ENCODE results near the gene DOK6. TPM values are rescaled to one million over a fixed set of nuclear protein-coding genes. Genes with fewer than 3 reads are reported as not detected.

Gene DOK6
- total and polyA plus RNA-seq, 2 donors (not counting 3 experiments of a cell fraction or from before 2014, with no cell fraction given): under 0.01 TPM; not detected in 1

GRCh38 chr18:69763002-69763401, 362.3 kb downstream of the DOK6 start:
- intact Hi-C loops (cut with micrococcal nuclease) (no loop called here), dilution Hi-C loops (cut with MboI; ENCODE audit: extremely low pct_ligation_motif_present, low sequenced_read_pairs) (no loop called here)
- H3K9ac ChIP-seq (replicated peaks; ENCODE audit: extremely low read depth, insufficient read depth, low read length): no peak overlapping the region
- H3K4me1 ChIP-seq (ENCODE audit: control insufficient read depth, extremely low read depth, insufficient read depth, low read length): no peaks in the 10 kb centered on the region
- DNase-seq (ENCODE audit: low read depth, low spot score): no peak
- no peak overlapping the region for H3K27ac ChIP-seq (ENCODE audit: insufficient read depth, low read depth, low read length)
- no peak overlapping the region for H3K4me2 ChIP-seq (ENCODE audit: insufficient read depth, low read length)
- ChIA-PET CTCF (no interaction called here), POLR2A (no interaction called here)
- TF ChIP-seq CTCF (IDR thresholded peaks at IDR 0.05; ENCODE audit: extremely low read depth in 1 of 2, insufficient read depth in 1 of 2, low read depth in 1 of 2, low read length in 2 of 2): no peak
- TF ChIP-seq MYC (IDR thresholded peaks at IDR 0.05; ENCODE audit: low read depth, low read length): no peak
- no peak for TF ChIP-seq GATA2 (IDR thresholded peaks at IDR 0.05; ENCODE audit: insufficient read depth, insufficient read length, low read depth, low read length)
- no peak for TF ChIP-seq POLR2AphosphoS5 (IDR thresholded peaks at IDR 0.05; ENCODE audit: insufficient read depth, low read depth, low read length)
- no peak for TF ChIP-seq JUN (IDR thresholded peaks at IDR 0.05; ENCODE audit: borderline replicate concordance, insufficient read depth, insufficient read length, low read depth)
- no peak for TF ChIP-seq EZH2 (IDR thresholded peaks at IDR 0.05; ENCODE audit: borderline replicate concordance, low read depth, low read length, severe bottlenecking)
- no peak for TF ChIP-seq POLR2A (IDR thresholded peaks at IDR 0.05; ENCODE audit: low read depth, low read length)
- TF ChIP-seq FOS (IDR thresholded peaks at IDR 0.05; ENCODE audit: borderline replicate concordance, insufficient read depth, low read length): no peak
- no peak for TF ChIP-seq MAX (IDR thresholded peaks at IDR 0.05; ENCODE audit: insufficient read depth, insufficient read length)
- no peaks in the 10 kb centered on the region for H3K36me3 ChIP-seq (ENCODE audit: control insufficient read depth in 2 of 2, extremely low read depth in 1 of 2, insufficient read depth in 2 of 2, low read length in 2 of 2)
- no TSS peak for BruUV-seq (replicated peaks)
- H3K9me3 ChIP-seq (replicated peaks; ENCODE audit: control insufficient read depth, insufficient read depth, low read length): no peaks in the 10 kb centered on the region
- H3K4me3 ChIP-seq (replicated peaks in 1 of 3; ENCODE audit: insufficient read depth in 1 of 3, low read depth in 1 of 3, low read length in 3 of 3): no peak overlapping the region
- no peaks in the 10 kb centered on the region for H3K79me2 ChIP-seq (ENCODE audit: control insufficient read depth, insufficient read depth, low read length)
- H4K20me1 ChIP-seq (replicated peaks; ENCODE audit: control insufficient read depth, extremely low read depth, insufficient read depth, low read length): no peaks in the 10 kb centered on the region
- no peaks in the 10 kb centered on the region for H3K9me1 ChIP-seq (replicated peaks; ENCODE audit: control insufficient read depth, extremely low read depth, insufficient read depth, low read length)
- FAIRE-seq: no peak
- no peak overlapping the region for H2AFZ ChIP-seq (ENCODE audit: low read depth, low read length)
- H3K27me3 ChIP-seq (ENCODE audit: control insufficient read depth in 2 of 2, insufficient read depth in 2 of 2, low read length in 2 of 2): no peaks in the 10 kb centered on the region

Measured in endothelial cell of umbilical vein (primary cell).